ENCODE results near the gene ZFYVE9.
"Not testable (repeated sequence)": the region's sequence is repeated elsewhere in the genome, so short reads cannot be mapped to it uniquely, and the experiment has no call there.

ZFYVE9 gene

DNA sequence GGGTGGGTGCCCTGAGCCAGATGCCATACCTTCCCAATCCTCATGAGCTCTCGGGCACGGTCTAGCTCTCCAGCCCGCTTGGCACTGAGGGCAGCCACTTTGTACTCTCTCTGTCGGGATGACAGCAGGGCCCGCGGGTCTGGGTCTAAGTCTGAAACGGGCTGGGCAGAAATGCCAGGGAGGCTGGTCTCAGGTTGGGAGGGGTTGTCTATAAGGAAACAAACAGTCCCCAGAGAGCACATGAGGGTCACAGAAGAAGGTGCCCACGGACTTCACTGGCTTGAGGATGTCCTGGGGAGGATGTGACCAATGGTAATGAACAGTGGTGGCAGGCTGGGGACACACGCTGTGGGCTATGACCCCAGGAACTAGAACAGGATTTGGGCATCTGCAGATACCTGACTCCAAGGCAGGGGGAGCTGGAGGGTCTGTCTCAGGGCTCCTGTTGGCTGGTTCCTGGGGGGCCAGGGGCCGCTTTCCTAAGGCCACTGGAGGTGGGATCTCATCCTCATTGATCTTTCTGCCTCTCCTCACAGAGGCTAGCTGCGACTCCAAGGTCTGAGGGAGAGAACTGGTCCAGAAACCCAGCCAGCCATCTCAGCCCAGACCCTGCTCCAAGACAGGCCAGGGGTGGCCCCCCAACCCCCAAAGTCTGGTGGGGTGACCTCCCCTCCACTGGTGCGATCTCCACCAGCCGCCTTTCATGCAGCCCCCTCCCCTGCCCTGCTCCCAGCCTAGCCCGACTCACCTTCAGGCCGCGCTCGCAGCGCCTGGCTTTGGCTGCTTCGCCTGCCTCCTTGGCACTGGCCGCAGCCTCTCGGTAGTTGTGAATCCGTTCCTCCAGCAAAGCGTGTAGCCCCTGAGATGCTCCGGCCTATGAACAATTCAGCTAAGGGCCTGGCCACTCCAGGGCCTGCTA lies 218.0 kb downstream of the ZFYVE9 start:
- peaks cover 3 to 13% (median 11%) of the 10 kb centered on the region in 5 donors for H3K4me1 ChIP-seq (ENCODE audit: control insufficient read depth in 5 of 5, insufficient read depth in 5 of 5, low read length in 5 of 5)
- H3K36me3 ChIP-seq (ENCODE audit: control insufficient read depth in 5 of 5, insufficient read depth in 5 of 5, low read length in 5 of 5) = peaks cover 2 to 81% (median 80%) of the 10 kb centered on the region in 5 donors
- no peak overlapping the region for H3K4me3 ChIP-seq (ENCODE audit: low read depth in 1 of 5, low read length in 5 of 5)
- H3K9me3 ChIP-seq (ENCODE audit: control insufficient read depth in 5 of 5, low read length in 5 of 5) = no peaks in the 10 kb centered on the region
- no peak overlapping the region for H3K9ac ChIP-seq (ENCODE audit: low read length in 5 of 5)
- no peaks in the 10 kb centered on the region for H3K27me3 ChIP-seq (ENCODE audit: control insufficient read depth in 5 of 5, insufficient read depth in 4 of 5, low read length in 5 of 5)
- no peak overlapping the region for H3K27ac ChIP-seq (ENCODE audit: low read depth, low read length)

- H3K36me3 ChIP-seq (ENCODE audit: control insufficient read depth in 5 of 5, insufficient read depth in 5 of 5, low read length in 5 of 5) = peaks cover 2 to 75% (median 74%) of the 10 kb centered on the region in 5 donors
- no peaks in the 10 kb centered on the region for H3K27me3 ChIP-seq (ENCODE audit: control insufficient read depth in 5 of 5, insufficient read depth in 4 of 5, low read length in 5 of 5)
- H3K4me1 ChIP-seq (ENCODE audit: control insufficient read depth in 5 of 5, insufficient read depth in 5 of 5, low read length in 5 of 5) = peaks cover 5 to 16% (median 14%) of the 10 kb centered on the region in 5 donors
- H3K9me3 ChIP-seq (ENCODE audit: control insufficient read depth in 5 of 5, low read length in 5 of 5) = no peaks in the 10 kb centered on the region
- H3K4me3 ChIP-seq (ENCODE audit: low read depth in 1 of 5, low read length in 5 of 5) = no peak overlapping the region
- no peak overlapping the region for H3K27ac ChIP-seq (ENCODE audit: low read depth, low read length)
- no peak overlapping the region for H3K9ac ChIP-seq (ENCODE audit: low read length in 5 of 5)
These were observed 218.7 kb downstream of the ZFYVE9 start for GRCh38 chr1:52360595-52360968.

GRCh38 chr1:52364235-52364839 lies 222.4 kb downstream of the ZFYVE9 start:
- Histone ChIP-seq H3K4me1 (ENCODE audit: control insufficient read depth in 5 of 5, insufficient read depth in 5 of 5, low read length in 5 of 5) (peaks cover 5 to 30% (median 18%) of the 10 kb centered on the region in 5 donors), H3K36me3 (ENCODE audit: control insufficient read depth in 5 of 5, insufficient read depth in 5 of 5, low read length in 5 of 5) (peaks cover 0 to 37% (median 36%) of the 10 kb centered on the region in 5 donors), H3K9me3 (ENCODE audit: control insufficient read depth in 5 of 5, low read length in 5 of 5) (no peaks in the 10 kb centered on the region), H3K4me3 (ENCODE audit: low read depth in 1 of 5, low read length in 5 of 5) (peak overlapping the region in 1 of 5 donors; percentile 92), H3K27me3 (ENCODE audit: control insufficient read depth in 5 of 5, insufficient read depth in 4 of 5, low read length in 5 of 5) (no peaks in the 10 kb centered on the region), H3K27ac (ENCODE audit: low read depth, low read length) (peak overlapping the region; percentile 86), H3K9ac (ENCODE audit: low read length in 5 of 5) (peak overlapping the region in 2 of 5 donors; percentile 10)

DNA sequence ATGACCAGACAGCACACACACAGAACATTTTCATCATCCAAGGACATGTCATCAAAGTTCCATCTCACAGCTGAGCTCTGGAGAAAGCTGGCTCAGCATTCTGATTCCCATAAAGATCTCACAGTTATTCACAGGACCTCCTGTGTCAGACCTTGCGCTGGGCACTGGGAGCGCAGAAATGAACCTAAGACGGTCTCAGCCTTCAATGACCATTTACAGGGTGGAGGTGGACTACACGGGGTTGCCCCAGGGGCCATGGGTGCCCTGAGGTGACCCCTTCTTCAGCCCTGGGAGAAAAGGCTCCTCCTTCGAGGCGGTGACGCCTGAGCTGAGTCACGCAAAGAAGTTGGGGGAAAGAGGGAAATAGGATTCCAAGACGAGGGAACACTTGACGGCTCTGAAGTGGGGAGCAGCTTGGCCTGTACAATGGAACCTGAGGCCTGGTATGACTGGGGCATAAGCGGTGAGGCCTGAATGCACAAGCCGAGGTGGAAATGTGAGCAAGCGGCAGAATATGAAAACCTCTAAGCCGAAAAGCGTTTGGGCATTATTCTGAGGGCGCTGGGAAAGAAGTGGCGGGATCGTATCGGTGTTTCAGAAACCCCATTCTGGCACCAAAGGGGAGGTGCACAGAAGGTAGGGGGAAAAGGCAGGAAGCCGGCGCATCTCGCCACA lies 223.3 kb downstream of the ZFYVE9 start:
- Histone ChIP-seq H3K9ac (ENCODE audit: low read length in 5 of 5) (peak overlapping the region; percentile 74 to 96 (median 93)), H3K4me1 (ENCODE audit: control insufficient read depth in 5 of 5, insufficient read depth in 5 of 5, low read length in 5 of 5) (peaks cover 5 to 30% (median 18%) of the 10 kb centered on the region in 5 donors), H3K4me3 (ENCODE audit: low read depth in 1 of 5, low read length in 5 of 5) (peak overlapping the region; percentile 86 to 92 (median 87)), H3K9me3 (ENCODE audit: control insufficient read depth in 5 of 5, low read length in 5 of 5) (no peaks in the 10 kb centered on the region), H3K36me3 (ENCODE audit: control insufficient read depth in 5 of 5, insufficient read depth in 5 of 5, low read length in 5 of 5) (peaks cover 0 to 29% (median 28%) of the 10 kb centered on the region in 5 donors), H3K27me3 (ENCODE audit: control insufficient read depth in 5 of 5, insufficient read depth in 4 of 5, low read length in 5 of 5) (no peaks in the 10 kb centered on the region), H3K27ac (ENCODE audit: low read depth, low read length) (peak overlapping the region; percentile 86)

DNA sequence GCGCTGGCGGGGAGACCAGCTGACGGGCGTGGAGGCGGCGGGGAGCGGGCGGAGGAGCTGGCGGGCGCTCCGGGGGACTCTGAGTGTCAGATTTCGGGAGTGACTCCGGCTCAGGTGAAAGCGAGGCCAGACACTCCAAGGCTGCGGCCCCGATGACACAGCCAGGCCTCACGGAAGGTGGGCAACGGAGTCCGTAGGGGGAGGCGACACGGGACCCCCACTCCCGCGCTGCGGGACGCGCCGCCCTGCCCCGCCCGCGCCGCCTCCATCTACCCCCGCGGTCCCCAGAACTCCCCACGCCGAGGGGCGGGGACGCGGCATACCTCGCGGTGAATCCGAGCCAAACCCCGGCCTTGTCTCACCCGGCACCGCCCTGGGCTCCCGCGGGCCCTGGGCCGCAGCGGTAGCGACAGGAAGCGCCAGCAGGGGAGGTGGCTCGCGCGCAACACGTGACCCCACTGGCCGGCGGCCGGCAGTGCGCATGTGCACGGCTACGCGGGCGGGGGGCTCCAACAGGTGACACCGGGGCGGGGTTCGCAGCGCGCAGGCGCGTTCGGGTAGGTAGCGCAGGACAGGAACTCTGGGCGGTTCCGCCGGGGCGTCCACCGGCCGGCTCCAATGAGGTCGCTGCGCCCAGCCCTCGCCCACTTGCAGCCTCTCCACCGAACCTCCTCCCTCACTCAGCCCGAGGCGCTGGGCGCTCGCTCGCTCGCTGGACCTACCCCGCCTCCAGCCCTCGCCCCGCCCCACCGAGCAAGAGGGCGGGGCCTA lies 224.0 kb downstream of the ZFYVE9 start, which contains the start of gene CC2D1B:
TSS of gene CC2D1B (minus strand) at position 460 of the 771 bp plus-strand sequence. CDS start 1,585 bp downstream, outside the sequence.
- Histone ChIP-seq H3K9me3 (ENCODE audit: control insufficient read depth in 5 of 5, low read length in 5 of 5) (no peaks in the 10 kb centered on the region), H3K4me3 (ENCODE audit: low read depth in 1 of 5, low read length in 5 of 5) (peak within 1 kb of the TSS; percentile 86 to 92 (median 87)), H3K27me3 (ENCODE audit: control insufficient read depth in 5 of 5, insufficient read depth in 4 of 5, low read length in 5 of 5) (no peaks in the 10 kb centered on the region), H3K27ac (ENCODE audit: low read depth, low read length) (peak within 1 kb of the TSS; percentile 86), H3K4me1 (ENCODE audit: control insufficient read depth in 5 of 5, insufficient read depth in 5 of 5, low read length in 5 of 5) (peaks cover 5 to 30% (median 18%) of the 10 kb centered on the region in 5 donors), H3K36me3 (ENCODE audit: control insufficient read depth in 5 of 5, insufficient read depth in 5 of 5, low read length in 5 of 5) (peaks cover 0 to 21% (median 20%) of the 10 kb centered on the region in 5 donors), H3K9ac (ENCODE audit: low read length in 5 of 5) (peak within 1 kb of the TSS; percentile 74 to 96 (median 93))

DNA sequence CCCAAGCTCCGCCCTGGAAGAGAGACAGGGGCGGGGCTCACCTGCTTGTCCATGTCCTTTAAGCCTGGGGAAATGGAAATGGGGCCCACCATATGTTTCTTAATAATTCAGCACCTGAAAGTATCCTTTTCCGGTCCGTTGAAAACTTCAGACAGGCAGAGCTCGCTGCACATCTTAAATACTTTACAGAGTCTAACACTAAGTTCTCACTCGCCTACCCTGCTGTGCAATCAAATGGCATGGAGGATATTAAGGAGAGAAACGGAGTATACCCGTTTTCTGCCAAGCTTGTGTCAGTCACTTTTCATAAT lies 224.6 kb downstream of the ZFYVE9 start:
- Histone ChIP-seq H3K9ac (ENCODE audit: low read length in 5 of 5) (no peak overlapping the region), H3K9me3 (ENCODE audit: control insufficient read depth in 5 of 5, low read length in 5 of 5) (no peaks in the 10 kb centered on the region), H3K27ac (ENCODE audit: low read depth, low read length) (peak overlapping the region; percentile 86)

GRCh38 chr1:52367272-52367671 lies 225.4 kb downstream of the ZFYVE9 start:
- Histone ChIP-seq H3K4me1 (ENCODE audit: control insufficient read depth in 5 of 5, insufficient read depth in 5 of 5, low read length in 5 of 5) (peaks cover 5 to 30% (median 18%) of the 10 kb centered on the region in 5 donors), H3K9ac (ENCODE audit: low read length in 5 of 5) (no peak overlapping the region), H3K36me3 (ENCODE audit: control insufficient read depth in 5 of 5, insufficient read depth in 5 of 5, low read length in 5 of 5) (peaks cover 0 to 9% (median 7%) of the 10 kb centered on the region in 5 donors), H3K4me3 (ENCODE audit: low read depth in 1 of 5, low read length in 5 of 5) (no peak overlapping the region), H3K27ac (ENCODE audit: low read depth, low read length) (no peak overlapping the region), H3K27me3 (ENCODE audit: control insufficient read depth in 5 of 5, insufficient read depth in 4 of 5, low read length in 5 of 5) (no peaks in the 10 kb centered on the region), H3K9me3 (ENCODE audit: control insufficient read depth in 5 of 5, low read length in 5 of 5) (no peaks in the 10 kb centered on the region)

More for the DNA sequence above, 224.6 kb downstream of the ZFYVE9 start:
- H3K27me3 ChIP-seq (ENCODE audit: control insufficient read depth in 5 of 5, insufficient read depth in 4 of 5, low read length in 5 of 5) = no peaks in the 10 kb centered on the region
- peak overlapping the region; percentile 41 to 92 (median 86) for H3K4me3 ChIP-seq (ENCODE audit: low read depth in 1 of 5, low read length in 5 of 5)
- peaks cover 0 to 16% (median 15%) of the 10 kb centered on the region in 5 donors for H3K36me3 ChIP-seq (ENCODE audit: control insufficient read depth in 5 of 5, insufficient read depth in 5 of 5, low read length in 5 of 5)
- H3K4me1 ChIP-seq (ENCODE audit: control insufficient read depth in 5 of 5, insufficient read depth in 5 of 5, low read length in 5 of 5) = peaks cover 5 to 30% (median 18%) of the 10 kb centered on the region in 5 donors

- Histone ChIP-seq H3K36me3 (ENCODE audit: control insufficient read depth in 5 of 5, insufficient read depth in 5 of 5, low read length in 5 of 5) (peaks cover 0 to 3% (median 0%) of the 10 kb centered on the region in 5 donors), H3K9ac (ENCODE audit: low read length in 5 of 5) (peak overlapping the region in 1 of 5 donors; percentile 35), H3K4me3 (ENCODE audit: low read depth in 1 of 5, low read length in 5 of 5) (peak overlapping the region; percentile 40 to 67 (median 44)), H3K9me3 (ENCODE audit: control insufficient read depth in 5 of 5, low read length in 5 of 5) (no peaks in the 10 kb centered on the region), H3K27me3 (ENCODE audit: control insufficient read depth in 5 of 5, insufficient read depth in 4 of 5, low read length in 5 of 5) (no peaks in the 10 kb centered on the region), H3K27ac (ENCODE audit: low read depth, low read length) (no peak overlapping the region), H3K4me1 (ENCODE audit: control insufficient read depth in 5 of 5, insufficient read depth in 5 of 5, low read length in 5 of 5) (peaks cover 5 to 30% (median 18%) of the 10 kb centered on the region in 5 donors)
These were observed 226.7 kb downstream of the ZFYVE9 start for GRCh38 chr1:52368383-52369172.

DNA sequence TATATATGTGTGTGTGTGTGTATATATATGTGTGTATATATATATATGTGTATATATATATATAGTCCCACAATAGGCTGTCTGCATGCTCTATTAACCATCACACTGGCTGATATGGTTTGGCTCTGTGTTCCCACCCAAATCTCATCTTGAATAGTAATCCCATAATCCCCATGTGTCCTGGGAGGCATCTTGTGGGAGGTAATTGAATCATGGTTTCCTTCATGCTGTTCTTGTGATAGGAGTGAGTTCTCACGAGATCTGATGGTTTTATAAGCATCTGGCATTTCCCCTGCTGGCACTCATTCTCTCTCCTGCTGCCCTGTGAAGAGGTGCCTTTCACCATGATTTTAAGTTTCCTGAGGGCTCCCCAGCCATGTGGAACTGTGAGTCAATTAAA lies 228.0 kb downstream of the ZFYVE9 start:
- not testable (repeated sequence) for H3K9ac ChIP-seq (ENCODE audit: low read length in 5 of 5); H3K9me3 ChIP-seq (ENCODE audit: control insufficient read depth in 5 of 5, low read length in 5 of 5); H3K36me3 ChIP-seq (ENCODE audit: control insufficient read depth in 5 of 5, insufficient read depth in 5 of 5, low read length in 5 of 5); H3K4me3 ChIP-seq (ENCODE audit: low read depth in 1 of 5, low read length in 5 of 5); H3K27ac ChIP-seq (ENCODE audit: low read depth, low read length); H3K27me3 ChIP-seq (ENCODE audit: control insufficient read depth in 5 of 5, insufficient read depth in 4 of 5, low read length in 5 of 5)
- H3K4me1 ChIP-seq (ENCODE audit: control insufficient read depth in 5 of 5, insufficient read depth in 5 of 5, low read length in 5 of 5) = peaks cover 2 to 23% (median 13%) of the 10 kb centered on the region in 5 donors
